ENCODE results near the gene PASK. TPM values are rescaled to one million over a fixed set of nuclear protein-coding genes. Genes with fewer than 3 reads are reported as not detected.

PASK gene
- total RNA-seq, 1 experiment from 2014 or later: 51.6 TPM

GRCh38 chr2:241129086-241129871, 20.0 kb downstream of the PASK start:
- H3K9me3 ChIP-seq (ENCODE audit: control insufficient read depth, insufficient read depth, low read depth, low read length): no peaks in the 10 kb centered on the region
- in situ Hi-C loops (cut with HindIII; ENCODE audit: low pct_unique_long_range_greater_than_20kb, low sequenced_read_pairs): no loop called here
- no peak overlapping the region for H3K27ac ChIP-seq (ENCODE audit: low read length)
- ChIA-PET POLR2A (no interaction called here), CTCF (no interaction called here)
- BruUV-seq (replicated peaks): no TSS peak
- no peaks in the 10 kb centered on the region; the same call in 1 of the 2 replicates for H3K36me3 ChIP-seq (ENCODE audit: control insufficient read depth, insufficient read depth, low read length)
- no peak overlapping the region for H3K4me3 ChIP-seq (ENCODE audit: low read depth in 2 of 2, low read length in 2 of 2)
- no peaks in the 10 kb centered on the region for H3K4me1 ChIP-seq (ENCODE audit: control insufficient read depth, insufficient read depth, low read length)
- H3K27me3 ChIP-seq (ENCODE audit: control insufficient read depth, insufficient read depth, low read length): no peaks in the 10 kb centered on the region
- ATAC-seq (no peak), DNase-seq (ENCODE audit: low read depth, low spot score) (no peak)
- no peak for TF ChIP-seq REST (IDR thresholded peaks at IDR 0.05; ENCODE audit: insufficient read depth in 1 of 2, low read depth in 2 of 2, low read length in 1 of 2)
- no peak for TF ChIP-seq TCF7L2 (IDR thresholded peaks at IDR 0.05; ENCODE audit: low read depth, low read length)
- no peak for TF ChIP-seq POLR2AphosphoS5 (IDR thresholded peaks at IDR 0.05; ENCODE audit: low read depth, low read length)
- no peak for TF ChIP-seq SIN3A (IDR thresholded peaks at IDR 0.05; ENCODE audit: borderline replicate concordance, insufficient read depth, low read depth, low read length)
- TF ChIP-seq CTCF (IDR thresholded peaks at IDR 0.05): no peak
- intact Hi-C loops (cut with micrococcal nuclease; ENCODE audit: unreplicated experiment): no loop called here

GRCh38 chr2:241128266-241128665, 21.0 kb downstream of the PASK start:
- CTCF ChIA-PET: no interaction called here
- no peak for ATAC-seq

More at GRCh38 chr2:241128266-241128665, 21.0 kb downstream of the PASK start:
- intact Hi-C loops (cut with micrococcal nuclease; ENCODE audit: unreplicated experiment): no loop called here
- in situ Hi-C loops (cut with HindIII; ENCODE audit: low pct_unique_long_range_greater_than_20kb, low sequenced_read_pairs): no loop called here
- no TSS peak for BruUV-seq (replicated peaks)
- Histone ChIP-seq H3K4me3 (ENCODE audit: low read depth in 2 of 2, low read length in 2 of 2) (no peak overlapping the region), H3K9me3 (ENCODE audit: control insufficient read depth, insufficient read depth, low read depth, low read length) (no peaks in the 10 kb centered on the region), H3K4me1 (ENCODE audit: control insufficient read depth, insufficient read depth, low read length) (no peaks in the 10 kb centered on the region), H3K27ac (ENCODE audit: low read length) (no peak overlapping the region), H3K36me3 (ENCODE audit: control insufficient read depth, insufficient read depth, low read length) (no peaks in the 10 kb centered on the region; the same call in 1 of the 2 replicates), H3K27me3 (ENCODE audit: control insufficient read depth, insufficient read depth, low read length) (no peaks in the 10 kb centered on the region)
- DNase-seq (ENCODE audit: low read depth, low spot score): no peak
- TF ChIP-seq SIN3A (IDR thresholded peaks at IDR 0.05; ENCODE audit: borderline replicate concordance, insufficient read depth, low read depth, low read length) (no peak), CTCF (IDR thresholded peaks at IDR 0.05) (no peak), POLR2AphosphoS5 (IDR thresholded peaks at IDR 0.05; ENCODE audit: low read depth, low read length) (no peak), TCF7L2 (IDR thresholded peaks at IDR 0.05; ENCODE audit: low read depth, low read length) (no peak), REST (IDR thresholded peaks at IDR 0.05; ENCODE audit: insufficient read depth in 1 of 2, low read depth in 2 of 2, low read length in 1 of 2) (no peak)
- POLR2A ChIA-PET: interaction anchor here (0.6 kb wide), 1 partner anchor 13 kb away, joined by 3 read pairs; no protein-coding TSS in a partner anchor
